ENCODE results near the gene BCR.

The BCR gene

DNA sequence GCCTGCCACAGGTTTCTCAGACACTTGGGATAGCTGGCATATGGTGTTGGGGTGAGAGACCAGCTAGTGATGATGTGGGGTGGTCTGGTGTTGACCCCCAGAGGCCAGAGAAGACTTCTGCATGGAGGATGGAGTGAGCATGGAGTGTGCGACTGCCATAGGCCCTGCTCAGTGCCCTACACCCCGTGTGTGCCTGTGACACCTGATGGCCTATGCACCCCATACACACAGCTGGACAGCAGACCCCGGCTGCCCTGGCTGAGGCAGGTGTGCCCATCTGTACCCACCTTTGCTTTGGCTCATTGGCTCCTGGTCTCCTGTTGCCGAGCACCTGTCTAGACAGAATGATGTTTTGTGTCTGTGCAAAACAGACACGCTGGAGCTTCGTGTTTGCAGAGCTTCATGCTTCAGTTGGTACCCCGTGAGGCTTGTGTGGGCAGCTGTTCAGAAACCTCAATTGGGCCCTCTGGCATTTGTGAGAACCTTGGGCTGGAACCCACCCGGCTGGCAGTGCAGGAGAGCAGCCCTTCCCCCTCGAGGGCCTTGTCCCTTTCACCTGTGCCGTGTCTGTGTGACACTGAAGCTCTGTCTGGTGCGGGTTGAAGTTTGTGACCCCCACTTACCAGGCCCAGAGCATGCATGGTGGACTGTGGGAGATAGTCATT is 27.6 kb downstream of the BCR start:
- peaks cover 5% of the 10 kb centered on the region for H3K36me3 ChIP-seq (ENCODE audit: control insufficient read depth, insufficient read depth, low read length)
- H3K4me1 ChIP-seq (ENCODE audit: control insufficient read depth, insufficient read depth, low read length): peaks cover 8% of the 10 kb centered on the region
- H3K27me3 ChIP-seq (ENCODE audit: control insufficient read depth, insufficient read depth, low read length, poor library complexity, severe bottlenecking): no peaks in the 10 kb centered on the region
- H3K27ac ChIP-seq (ENCODE audit: insufficient read depth, low read depth, low read length, poor library complexity, severe bottlenecking): no peak overlapping the region
- no peak overlapping the region for H3K4me3 ChIP-seq (ENCODE audit: insufficient read depth, low read depth, low read length)
- 95% methylated on average over 11 of the region's 11 CpGs for WGBS, 2 experiments
- no peaks in the 10 kb centered on the region for H3K9me3 ChIP-seq (ENCODE audit: control insufficient read depth, low read length)

DNA sequence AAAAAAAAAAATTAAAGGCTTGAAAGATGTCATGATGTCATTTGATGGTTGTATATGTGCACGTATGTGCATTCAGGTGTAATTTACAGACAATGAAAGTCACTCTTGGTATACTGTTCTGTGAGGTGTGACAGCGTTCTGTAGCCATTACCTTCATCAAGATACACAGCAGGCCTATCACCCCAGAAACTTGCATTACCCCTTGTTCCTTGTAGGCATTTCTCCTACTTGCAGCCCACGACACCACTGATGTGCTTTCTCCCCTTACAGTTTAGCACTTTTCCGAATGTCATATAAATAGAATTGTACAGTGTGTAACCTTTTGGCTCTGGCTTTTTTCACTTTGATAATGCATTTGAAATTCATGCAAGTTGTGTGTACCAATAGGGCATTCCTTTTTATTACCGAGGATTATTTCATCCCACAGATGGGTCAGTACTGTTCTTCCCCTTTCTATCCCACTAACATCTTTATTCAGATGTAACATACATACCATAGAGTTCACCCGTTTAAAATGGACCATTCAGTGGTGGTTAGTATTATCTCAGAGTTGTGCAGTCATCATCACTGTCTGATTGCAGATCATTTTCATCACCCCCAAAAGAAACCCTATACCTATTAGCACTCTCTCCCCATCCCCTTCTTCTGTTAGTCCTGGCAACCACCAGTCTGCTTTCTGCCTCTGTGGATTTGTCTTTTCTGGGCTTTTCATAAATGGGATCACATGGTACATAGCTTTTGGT is 30.3 kb downstream of the BCR start:
- Histone ChIP-seq H3K4me3 (ENCODE audit: insufficient read depth, low read depth, low read length) (no peak overlapping the region), H3K27ac (ENCODE audit: insufficient read depth, low read depth, low read length, poor library complexity, severe bottlenecking) (no peak overlapping the region), H3K9me3 (ENCODE audit: control insufficient read depth, low read length) (no peaks in the 10 kb centered on the region), H3K27me3 (ENCODE audit: control insufficient read depth, insufficient read depth, low read length, poor library complexity, severe bottlenecking) (no peaks in the 10 kb centered on the region), H3K4me1 (ENCODE audit: control insufficient read depth, insufficient read depth, low read length) (peaks cover 8% of the 10 kb centered on the region), H3K36me3 (ENCODE audit: control insufficient read depth, insufficient read depth, low read length) (peaks cover 5% of the 10 kb centered on the region)
- WGBS, 2 experiments: 94 to 95% methylated on average over 6 of the region's 6 CpGs

DNA sequence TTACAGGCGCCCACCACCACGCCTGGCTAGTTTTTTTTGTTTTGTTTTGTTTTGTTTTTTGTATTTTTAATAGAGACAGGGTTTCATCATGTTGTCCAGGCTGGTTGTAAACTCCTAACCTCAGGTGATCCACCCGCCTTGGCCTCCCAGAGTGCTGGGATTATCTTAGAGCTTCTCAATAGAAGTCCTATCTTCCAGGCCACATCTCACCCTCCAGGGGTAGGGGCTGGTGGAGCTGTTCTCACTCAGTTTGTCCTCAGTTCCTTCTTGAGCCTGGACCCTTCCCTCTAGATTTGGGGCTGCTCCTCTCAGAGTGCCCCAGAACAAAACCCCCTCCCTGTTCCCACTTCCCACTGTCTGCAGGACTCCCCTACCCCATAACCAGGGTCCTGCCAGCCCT is 31.3 kb downstream of the BCR start:
- H3K4me3 ChIP-seq (ENCODE audit: insufficient read depth, low read depth, low read length): no peak overlapping the region
- WGBS, 2 experiments: 87 to 94% methylated on average over 3 of the region's 3 CpGs
- H3K4me1 ChIP-seq (ENCODE audit: control insufficient read depth, insufficient read depth, low read length): peaks cover 8% of the 10 kb centered on the region
- H3K27me3 ChIP-seq (ENCODE audit: control insufficient read depth, insufficient read depth, low read length, poor library complexity, severe bottlenecking): no peaks in the 10 kb centered on the region
- H3K9me3 ChIP-seq (ENCODE audit: control insufficient read depth, low read length): no peaks in the 10 kb centered on the region
- H3K27ac ChIP-seq (ENCODE audit: insufficient read depth, low read depth, low read length, poor library complexity, severe bottlenecking): no peak overlapping the region
- no peaks in the 10 kb centered on the region for H3K36me3 ChIP-seq (ENCODE audit: control insufficient read depth, insufficient read depth, low read length)

DNA sequence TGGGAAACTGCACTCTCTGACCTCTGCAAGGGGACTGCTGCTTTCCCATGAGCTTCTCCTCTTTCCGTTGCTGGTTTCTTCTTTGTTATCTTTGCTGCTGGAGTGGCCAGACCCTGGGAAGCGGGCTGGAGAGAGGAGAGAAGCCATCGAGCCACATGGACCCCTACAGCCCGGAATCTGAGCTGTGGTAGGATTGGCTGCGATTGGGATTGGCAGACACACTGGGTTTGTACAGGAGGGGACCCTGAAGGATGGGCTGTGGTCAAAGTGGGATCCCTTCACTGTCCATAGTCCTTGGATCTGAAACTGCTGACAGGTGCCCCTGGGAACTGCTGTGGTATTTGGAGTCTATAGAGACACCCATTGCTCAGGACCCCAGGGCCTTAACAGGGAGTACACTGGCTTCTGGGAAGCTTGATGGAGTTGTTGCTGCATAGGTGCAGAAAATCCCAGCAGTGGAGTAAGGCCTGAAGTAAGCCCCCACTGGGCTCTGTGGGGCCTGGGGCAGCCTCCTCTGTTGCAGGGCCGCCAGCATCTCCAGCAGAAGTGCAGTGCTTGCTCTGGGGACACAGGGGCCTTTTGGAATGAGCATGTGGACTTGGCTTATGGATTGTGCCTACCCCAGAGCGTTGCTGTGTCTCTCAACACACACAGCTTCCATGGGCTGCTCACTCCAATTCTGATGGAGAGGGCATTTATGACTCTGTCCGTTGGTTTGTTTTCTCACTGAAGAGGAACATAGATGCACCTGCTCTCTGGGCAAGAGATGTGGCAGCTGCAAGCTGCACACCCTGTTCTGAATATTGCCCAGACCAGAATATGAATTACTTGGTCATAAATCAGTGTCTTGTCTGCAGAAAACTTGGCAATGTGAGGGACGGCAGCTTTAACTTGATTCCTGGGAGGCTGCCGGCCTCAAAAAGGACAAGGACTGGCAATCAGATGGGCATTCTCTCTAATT is 32.0 kb downstream of the BCR start:
- Histone ChIP-seq H3K4me3 (ENCODE audit: insufficient read depth, low read depth, low read length) (no peak overlapping the region), H3K27me3 (ENCODE audit: control insufficient read depth, insufficient read depth, low read length, poor library complexity, severe bottlenecking) (no peaks in the 10 kb centered on the region), H3K27ac (ENCODE audit: insufficient read depth, low read depth, low read length, poor library complexity, severe bottlenecking) (no peak overlapping the region), H3K9me3 (ENCODE audit: control insufficient read depth, low read length) (no peaks in the 10 kb centered on the region), H3K4me1 (ENCODE audit: control insufficient read depth, insufficient read depth, low read length) (peaks cover 11% of the 10 kb centered on the region), H3K36me3 (ENCODE audit: control insufficient read depth, insufficient read depth, low read length) (no peaks in the 10 kb centered on the region)
- 86 to 91% methylated on average over 10 of the region's 10 CpGs for WGBS, 2 experiments

DNA sequence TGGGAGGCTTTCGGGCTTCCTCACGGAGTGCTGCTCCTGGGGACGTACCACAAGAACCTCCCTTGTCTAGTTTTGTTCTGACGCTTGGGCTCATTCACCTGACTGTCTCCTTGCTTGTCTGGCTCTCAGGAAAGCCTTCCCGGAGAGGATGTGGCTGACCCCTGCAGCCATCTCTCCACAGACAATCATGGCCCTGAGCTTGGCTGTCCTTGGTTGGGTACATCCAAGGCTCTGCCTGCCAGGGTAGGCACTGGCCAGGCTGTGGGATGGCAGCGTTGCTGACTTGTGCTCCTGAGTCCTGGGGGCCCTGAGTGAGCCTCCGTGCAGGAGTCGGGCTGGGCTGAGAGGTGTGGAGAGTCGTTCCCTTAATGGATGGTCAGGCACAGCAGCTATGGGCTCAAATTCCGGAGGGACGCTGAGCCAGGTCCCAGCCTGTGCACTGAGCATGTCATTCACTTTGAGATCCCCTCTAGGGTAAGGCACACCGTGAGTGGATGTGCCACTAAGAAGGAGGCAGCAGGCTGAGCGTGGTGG is 32.8 kb downstream of the BCR start:
- 93 to 94% methylated on average over 13 of the region's 13 CpGs for WGBS, 2 experiments
- no peaks in the 10 kb centered on the region for H3K27me3 ChIP-seq (ENCODE audit: control insufficient read depth, insufficient read depth, low read length, poor library complexity, severe bottlenecking)
- no peak overlapping the region for H3K4me3 ChIP-seq (ENCODE audit: insufficient read depth, low read depth, low read length)
- H3K36me3 ChIP-seq (ENCODE audit: control insufficient read depth, insufficient read depth, low read length): no peaks in the 10 kb centered on the region
- no peaks in the 10 kb centered on the region for H3K9me3 ChIP-seq (ENCODE audit: control insufficient read depth, low read length)
- H3K4me1 ChIP-seq (ENCODE audit: control insufficient read depth, insufficient read depth, low read length): peaks cover 14% of the 10 kb centered on the region
- no peak overlapping the region for H3K27ac ChIP-seq (ENCODE audit: insufficient read depth, low read depth, low read length, poor library complexity, severe bottlenecking)

DNA sequence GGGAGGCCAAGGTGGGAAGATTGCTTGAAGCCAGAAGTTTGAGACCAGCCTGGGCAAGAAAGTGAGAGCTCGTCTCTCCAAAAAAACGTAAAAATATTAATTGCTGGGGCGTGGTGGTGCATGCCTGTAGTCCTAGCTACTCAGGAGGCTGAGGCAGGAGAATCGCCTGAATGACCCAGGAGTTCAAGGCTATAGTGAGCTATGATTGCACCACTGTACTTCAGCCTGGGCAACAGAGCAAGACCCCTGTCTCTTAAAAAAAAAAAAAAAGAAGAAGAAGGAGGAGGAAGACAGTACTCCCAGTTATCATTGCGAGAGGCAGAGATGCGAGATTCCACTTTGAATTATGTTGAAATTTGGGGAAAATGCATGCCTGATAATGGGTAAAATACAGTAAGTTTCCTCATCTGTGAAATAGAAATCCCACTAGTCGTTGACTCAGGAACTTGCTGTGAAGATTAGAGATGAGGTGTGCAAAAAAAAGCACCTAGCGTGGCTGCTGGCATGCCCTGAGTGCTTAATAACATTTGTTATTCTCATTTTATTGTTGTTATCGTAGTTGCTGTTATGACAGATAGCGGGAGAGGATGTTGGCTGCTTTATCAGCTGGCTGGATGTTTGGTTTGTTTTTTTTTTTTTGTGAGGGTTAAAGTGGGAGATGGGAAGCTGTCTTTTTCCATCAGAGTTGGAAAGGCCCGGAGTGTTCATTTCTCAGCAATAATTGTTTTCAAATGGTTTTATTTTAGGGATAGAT is 33.4 kb downstream of the BCR start:
- 92 to 96% methylated on average over 11 of the region's 11 CpGs for WGBS, 2 experiments
- H3K4me1 ChIP-seq (ENCODE audit: control insufficient read depth, insufficient read depth, low read length): peaks cover 21% of the 10 kb centered on the region
- H3K27ac ChIP-seq (ENCODE audit: insufficient read depth, low read depth, low read length, poor library complexity, severe bottlenecking): no peak overlapping the region

DNA sequence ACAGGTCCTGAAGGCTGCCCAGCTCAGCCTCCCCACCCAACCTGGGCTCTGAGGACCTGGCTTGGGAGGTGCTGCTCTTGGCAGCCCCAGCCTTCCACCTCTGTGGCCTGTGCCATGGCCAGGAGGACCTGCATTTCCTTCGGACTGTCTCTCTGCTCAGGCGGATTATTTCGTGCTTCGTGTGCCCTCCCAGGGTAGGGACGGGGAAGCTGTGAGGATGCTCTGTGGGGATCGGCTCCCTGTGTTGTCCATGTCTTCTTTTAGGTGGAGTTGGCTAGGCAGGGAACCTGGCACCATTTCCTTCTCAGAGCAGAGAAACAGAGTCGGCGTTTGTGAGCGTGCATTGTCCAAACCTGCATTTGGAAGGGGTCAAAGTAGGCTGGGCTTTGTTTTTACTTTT is 34.1 kb downstream of the BCR start:
- Histone ChIP-seq H3K27me3 (ENCODE audit: control insufficient read depth, insufficient read depth, low read length, poor library complexity, severe bottlenecking) (no peaks in the 10 kb centered on the region), H3K27ac (ENCODE audit: insufficient read depth, low read depth, low read length, poor library complexity, severe bottlenecking) (no peak overlapping the region), H3K4me3 (ENCODE audit: insufficient read depth, low read depth, low read length) (no peak overlapping the region), H3K36me3 (ENCODE audit: control insufficient read depth, insufficient read depth, low read length) (no peaks in the 10 kb centered on the region), H3K4me1 (ENCODE audit: control insufficient read depth, insufficient read depth, low read length) (peaks cover 27% of the 10 kb centered on the region), H3K9me3 (ENCODE audit: control insufficient read depth, low read length) (no peaks in the 10 kb centered on the region)
- 93 to 95% methylated on average over 9 of the region's 9 CpGs for WGBS, 2 experiments

More for the DNA sequence above, 33.4 kb downstream of the BCR start:
- H3K36me3 ChIP-seq (ENCODE audit: control insufficient read depth, insufficient read depth, low read length): no peaks in the 10 kb centered on the region
- H3K9me3 ChIP-seq (ENCODE audit: control insufficient read depth, low read length): no peaks in the 10 kb centered on the region
- H3K4me3 ChIP-seq (ENCODE audit: insufficient read depth, low read depth, low read length): no peak overlapping the region
- H3K27me3 ChIP-seq (ENCODE audit: control insufficient read depth, insufficient read depth, low read length, poor library complexity, severe bottlenecking): no peaks in the 10 kb centered on the region

DNA sequence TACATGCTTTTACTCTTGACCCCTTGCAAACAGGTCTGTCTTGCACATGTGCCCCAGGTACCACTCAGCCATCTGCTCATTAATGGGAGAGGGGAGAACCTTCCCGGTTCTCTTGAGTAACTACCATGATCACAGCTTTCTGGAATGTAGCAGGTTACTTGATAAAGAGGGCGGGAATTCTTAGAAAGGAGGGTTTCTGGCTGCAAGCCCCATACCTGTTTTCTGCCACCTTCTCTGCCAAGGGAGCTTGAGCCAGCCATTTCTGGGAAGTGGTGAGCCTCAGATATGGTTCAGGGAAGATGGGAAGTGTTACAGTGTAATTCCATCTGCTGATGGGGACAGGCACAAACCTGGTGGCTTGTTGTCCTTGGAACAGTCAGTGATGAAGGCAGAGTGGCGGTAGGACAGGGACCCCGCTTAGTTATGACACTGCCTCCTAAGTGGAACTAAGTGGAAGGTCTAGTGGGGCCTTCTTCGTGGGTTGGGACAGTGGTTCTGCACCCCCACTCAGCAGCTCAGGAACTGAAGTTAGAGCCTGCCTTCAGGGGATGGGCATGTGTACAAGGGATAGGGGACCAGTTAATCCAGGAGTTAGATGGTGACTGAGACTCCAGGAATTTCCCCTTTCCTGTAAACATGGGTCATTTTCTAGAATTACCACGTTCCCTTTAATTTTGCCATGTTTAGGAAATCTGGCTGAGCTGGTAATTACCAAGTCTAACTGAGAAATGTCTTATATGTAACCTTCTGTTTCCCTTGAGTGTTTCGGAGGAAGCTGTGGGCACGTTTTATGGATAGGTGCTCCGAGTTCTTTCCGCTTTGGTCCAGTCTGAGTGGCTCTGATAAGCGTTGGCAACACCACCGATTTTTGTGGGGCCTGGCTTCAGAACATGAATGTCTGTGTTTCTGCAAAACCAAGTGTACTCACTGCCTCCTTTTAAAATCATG is 35.3 kb downstream of the BCR start:
- 94 to 95% methylated on average over 12 of the region's 12 CpGs for WGBS, 2 experiments
- Histone ChIP-seq H3K4me1 (ENCODE audit: control insufficient read depth, insufficient read depth, low read length) (peaks cover 38% of the 10 kb centered on the region), H3K27ac (ENCODE audit: insufficient read depth, low read depth, low read length, poor library complexity, severe bottlenecking) (no peak overlapping the region), H3K4me3 (ENCODE audit: insufficient read depth, low read depth, low read length) (no peak overlapping the region), H3K36me3 (ENCODE audit: control insufficient read depth, insufficient read depth, low read length) (no peaks in the 10 kb centered on the region), H3K9me3 (ENCODE audit: control insufficient read depth, low read length) (no peaks in the 10 kb centered on the region), H3K27me3 (ENCODE audit: control insufficient read depth, insufficient read depth, low read length, poor library complexity, severe bottlenecking) (no peaks in the 10 kb centered on the region)

Measured in ectodermal cell (in vitro differentiated cells).